ENCODE results near the gene STIM2.

STIM2 gene

DNA sequence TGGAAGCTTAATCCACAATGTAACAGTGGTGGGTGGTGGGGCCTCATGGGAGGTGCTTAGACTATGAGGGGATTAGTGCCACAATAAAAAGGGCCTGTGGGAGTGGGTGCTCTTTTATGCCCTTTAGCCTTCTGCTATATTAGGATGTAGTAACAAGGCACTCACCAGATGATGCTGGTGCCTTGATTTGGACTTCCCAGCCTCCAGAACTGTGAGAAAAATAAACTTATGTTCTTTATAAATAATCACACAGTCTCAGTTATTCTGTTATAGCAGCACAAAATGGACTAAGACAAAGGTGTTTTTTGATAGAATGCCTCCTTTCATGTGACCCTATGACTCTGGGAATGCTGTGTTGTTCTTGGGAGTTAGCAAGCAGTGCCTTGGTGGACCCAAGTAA, 89.8 kb downstream of the STIM2 start:
- TF ChIP-seq RAD21 (IDR thresholded peaks at IDR 0.05; ENCODE audit: low read depth) (no peak), FOXM1 (IDR thresholded peaks at IDR 0.05; ENCODE audit: borderline replicate concordance, low read depth) (no peak), NFIC (IDR thresholded peaks at IDR 0.05) (no peak), ZBTB7A (IDR thresholded peaks at IDR 0.05; ENCODE audit: low read depth) (no peak), EP300 (IDR thresholded peaks at IDR 0.05; ENCODE audit: borderline replicate concordance) (no peak), CREB1 (IDR thresholded peaks at IDR 0.05; ENCODE audit: low read depth) (no peak), TEAD4 (IDR thresholded peaks at IDR 0.05) (no peak), YY1 (IDR thresholded peaks at IDR 0.05; ENCODE audit: low read depth) (no peak), TAF1 (IDR thresholded peaks at IDR 0.05; ENCODE audit: low read depth) (no peak)
- TF ChIP-seq, protein P1, sequence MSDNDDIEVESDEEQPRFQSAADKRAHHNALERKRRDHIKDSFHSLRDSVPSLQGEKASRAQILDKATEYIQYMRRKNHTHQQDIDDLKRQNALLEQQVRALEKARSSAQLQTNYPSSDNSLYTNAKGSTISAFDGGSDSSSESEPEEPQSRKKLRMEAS (IDR thresholded peaks at IDR 0.05): no peak

GRCh38 chr4:26952891-26953290, 92.2 kb downstream of the STIM2 start:
- no peak for TF ChIP-seq YY1 (IDR thresholded peaks at IDR 0.05; ENCODE audit: low read depth)
- no peak for TF ChIP-seq RAD21 (IDR thresholded peaks at IDR 0.05; ENCODE audit: low read depth)
- no peak for TF ChIP-seq USF1 (IDR thresholded peaks at IDR 0.05)
- no peak for TF ChIP-seq EP300 (IDR thresholded peaks at IDR 0.05; ENCODE audit: borderline replicate concordance)
- no peak for TF ChIP-seq CEBPB (IDR thresholded peaks at IDR 0.05)
- TF ChIP-seq TEAD4 (IDR thresholded peaks at IDR 0.05): no peak
- TF ChIP-seq, protein P1 (IDR thresholded peaks at IDR 0.05): no peak
- TF ChIP-seq FOXM1 (IDR thresholded peaks at IDR 0.05; ENCODE audit: borderline replicate concordance, low read depth): no peak
- TF ChIP-seq CREB1 (IDR thresholded peaks at IDR 0.05; ENCODE audit: low read depth): no peak
- no peak for TF ChIP-seq ZBTB7A (IDR thresholded peaks at IDR 0.05; ENCODE audit: low read depth)
- no peak for TF ChIP-seq NFIC (IDR thresholded peaks at IDR 0.05)
- TF ChIP-seq, protein P2, sequence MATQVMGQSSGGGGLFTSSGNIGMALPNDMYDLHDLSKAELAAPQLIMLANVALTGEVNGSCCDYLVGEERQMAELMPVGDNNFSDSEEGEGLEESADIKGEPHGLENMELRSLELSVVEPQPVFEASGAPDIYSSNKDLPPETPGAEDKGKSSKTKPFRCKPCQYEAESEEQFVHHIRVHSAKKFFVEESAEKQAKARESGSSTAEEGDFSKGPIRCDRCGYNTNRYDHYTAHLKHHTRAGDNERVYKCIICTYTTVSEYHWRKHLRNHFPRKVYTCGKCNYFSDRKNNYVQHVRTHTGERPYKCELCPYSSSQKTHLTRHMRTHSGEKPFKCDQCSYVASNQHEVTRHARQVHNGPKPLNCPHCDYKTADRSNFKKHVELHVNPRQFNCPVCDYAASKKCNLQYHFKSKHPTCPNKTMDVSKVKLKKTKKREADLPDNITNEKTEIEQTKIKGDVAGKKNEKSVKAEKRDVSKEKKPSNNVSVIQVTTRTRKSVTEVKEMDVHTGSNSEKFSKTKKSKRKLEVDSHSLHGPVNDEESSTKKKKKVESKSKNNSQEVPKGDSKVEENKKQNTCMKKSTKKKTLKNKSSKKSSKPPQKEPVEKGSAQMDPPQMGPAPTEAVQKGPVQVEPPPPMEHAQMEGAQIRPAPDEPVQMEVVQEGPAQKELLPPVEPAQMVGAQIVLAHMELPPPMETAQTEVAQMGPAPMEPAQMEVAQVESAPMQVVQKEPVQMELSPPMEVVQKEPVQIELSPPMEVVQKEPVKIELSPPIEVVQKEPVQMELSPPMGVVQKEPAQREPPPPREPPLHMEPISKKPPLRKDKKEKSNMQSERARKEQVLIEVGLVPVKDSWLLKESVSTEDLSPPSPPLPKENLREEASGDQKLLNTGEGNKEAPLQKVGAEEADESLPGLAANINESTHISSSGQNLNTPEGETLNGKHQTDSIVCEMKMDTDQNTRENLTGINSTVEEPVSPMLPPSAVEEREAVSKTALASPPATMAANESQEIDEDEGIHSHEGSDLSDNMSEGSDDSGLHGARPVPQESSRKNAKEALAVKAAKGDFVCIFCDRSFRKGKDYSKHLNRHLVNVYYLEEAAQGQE (IDR thresholded peaks at IDR 0.05; ENCODE audit: low read depth): no peak
- TF ChIP-seq TCF12 (IDR thresholded peaks at IDR 0.05; ENCODE audit: low read depth): no peak

DNA sequence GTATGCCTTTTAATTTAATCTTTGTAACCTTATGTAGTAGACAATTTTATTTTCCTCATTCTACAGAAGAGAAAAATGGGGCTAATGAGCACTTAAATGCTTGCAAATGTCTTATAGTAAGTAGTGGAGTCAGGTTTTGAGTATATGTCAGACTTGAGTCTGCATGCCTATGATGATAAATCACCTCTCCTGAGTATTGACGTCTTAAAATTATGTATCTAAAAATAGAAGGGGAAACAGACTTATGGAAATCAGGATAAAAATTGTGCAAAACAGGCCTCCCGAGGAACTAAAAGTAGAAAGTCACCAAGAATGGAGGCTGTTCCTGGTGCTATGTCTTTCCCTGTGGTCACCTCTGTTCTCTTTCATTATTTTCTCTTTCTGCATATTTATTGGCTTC, 92.7 kb downstream of the STIM2 start:
- TF ChIP-seq EP300 (IDR thresholded peaks at IDR 0.05; ENCODE audit: borderline replicate concordance) (no peak), FOXM1 (IDR thresholded peaks at IDR 0.05; ENCODE audit: borderline replicate concordance, low read depth) (no peak), TEAD4 (IDR thresholded peaks at IDR 0.05) (no peak), RAD21 (IDR thresholded peaks at IDR 0.05; ENCODE audit: low read depth) (no peak), EGR1 (IDR thresholded peaks at IDR 0.05) (no peak), TCF12 (IDR thresholded peaks at IDR 0.05; ENCODE audit: low read depth) (no peak), ZBTB7A (IDR thresholded peaks at IDR 0.05; ENCODE audit: low read depth) (no peak), CREB1 (IDR thresholded peaks at IDR 0.05; ENCODE audit: low read depth) (no peak), YY1 (IDR thresholded peaks at IDR 0.05; ENCODE audit: low read depth) (no peak), TAF1 (IDR thresholded peaks at IDR 0.05; ENCODE audit: low read depth) (no peak)
- TF ChIP-seq, protein P2 (IDR thresholded peaks at IDR 0.05; ENCODE audit: low read depth): no peak

GRCh38 chr4:26953770-26954423, 93.3 kb downstream of the STIM2 start:
- TF ChIP-seq ZBTB7A (IDR thresholded peaks at IDR 0.05; ENCODE audit: low read depth) (no peak), RAD21 (IDR thresholded peaks at IDR 0.05; ENCODE audit: low read depth) (no peak), TCF12 (IDR thresholded peaks at IDR 0.05; ENCODE audit: low read depth) (no peak), CREB1 (IDR thresholded peaks at IDR 0.05; ENCODE audit: low read depth) (no peak), TEAD4 (IDR thresholded peaks at IDR 0.05) (no peak), YY1 (IDR thresholded peaks at IDR 0.05; ENCODE audit: low read depth) (no peak), FOXM1 (IDR thresholded peaks at IDR 0.05; ENCODE audit: borderline replicate concordance, low read depth) (no peak), USF1 (IDR thresholded peaks at IDR 0.05) (no peak), EP300 (IDR thresholded peaks at IDR 0.05; ENCODE audit: borderline replicate concordance) (no peak), EGR1 (IDR thresholded peaks at IDR 0.05) (no peak), TAF1 (IDR thresholded peaks at IDR 0.05; ENCODE audit: low read depth) (no peak), CEBPB (IDR thresholded peaks at IDR 0.05) (no peak), NFIC (IDR thresholded peaks at IDR 0.05) (no peak)
- TF ChIP-seq, protein P2 (IDR thresholded peaks at IDR 0.05; ENCODE audit: low read depth): no peak
- TF ChIP-seq, protein P1 (IDR thresholded peaks at IDR 0.05): no peak
